DOHH2 (cell line): ENCODE measurements around the gene SUPT6H.

ENCODE experiments used
- H3F3A ChIP-seq: fragments of 200-600 bp; sonication (generic), shearing (Covaris generic); 2 replicates; pipeline ENCODE4 v1.6.0; 2016; ENCODE audit warnings: antibody characterized with exemption, mild to moderate bottlenecking; ENCODE audit not compliant: control insufficient read depth, insufficient read depth
- H3K27ac ChIP-seq: fragments of 200-600 bp; sonication (generic); 2 replicates; pipeline ENCODE4 v1.5.1; 2014; ENCODE audit warnings: low read depth, mild to moderate bottlenecking, low read length, moderate library complexity
- H3K27me3 ChIP-seq: fragments of 200-600 bp; sonication (generic); 2 replicates; pipeline ENCODE4 v1.6.1; 2014; ENCODE audit warnings: mild to moderate bottlenecking, low read length, mixed read lengths; ENCODE audit not compliant: control insufficient read depth
- H3K36me3 ChIP-seq: fragments of 200-600 bp; sonication (generic); 2 replicates; pipeline ENCODE4 v1.6.1; 2014; ENCODE audit warnings: mild to moderate bottlenecking, low read length, moderate library complexity, mixed read lengths; ENCODE audit not compliant: control insufficient read depth
- H3K4me1 ChIP-seq: fragments of 200-600 bp; sonication (generic); 2 replicates; pipeline ENCODE4 v1.6.1; 2014; ENCODE audit warnings: mild to moderate bottlenecking, low read length, mixed read lengths; ENCODE audit not compliant: control insufficient read depth
- H3K4me2 ChIP-seq: fragments of 200-600 bp; sonication (generic); 2 replicates; pipeline ENCODE4 v1.6.0; 2014; ENCODE audit warnings: mild to moderate bottlenecking, low read length, moderate library complexity
- H3K4me3 ChIP-seq: fragments of 200-600 bp; sonication (generic); 2 replicates; pipeline ENCODE4 v1.5.1; 2014; ENCODE audit warnings: mild to moderate bottlenecking, low read length, mixed read lengths
- H3K79me2 ChIP-seq: fragments of 200-600 bp; sonication (generic); 2 replicates; pipeline ENCODE4 v1.6.1; 2014; ENCODE audit warnings: mild to moderate bottlenecking, low read length, mixed read lengths; ENCODE audit not compliant: control insufficient read depth
- H3K9me2 ChIP-seq: fragments of 200-600 bp; sonication (generic); replicated peaks from 2 replicates; pipeline ENCODE4 v1.6.1; 2014; ENCODE audit warnings: mild to moderate bottlenecking, low read length, mixed read lengths; ENCODE audit not compliant: control insufficient read depth
- H3K9me3 ChIP-seq: fragments of 200-600 bp; sonication (generic); 2 replicates; pipeline ENCODE4 v1.6.1; 2014; ENCODE audit warnings: antibody characterized with exemption, low read length, mixed read lengths; ENCODE audit not compliant: control insufficient read depth, insufficient read depth
- H4K20me1 ChIP-seq: fragments of 200-600 bp; sonication (generic); 2 replicates; pipeline ENCODE4 v1.6.0; 2014; ENCODE audit warnings: low read depth, mild to moderate bottlenecking, antibody characterized with exemption, low read length, moderate library complexity; ENCODE audit not compliant: control insufficient read depth, insufficient read depth
- CTCF ChIP-seq: fragments of 200-600 bp; sonication (generic); IDR thresholded peaks from one replicate; pipeline ENCODE4 v1.5.1; 2014; ENCODE audit warnings: antibody characterized with exemption, mild to moderate bottlenecking, low read depth, low read length; ENCODE audit not compliant: poor library complexity, severe bottlenecking
- EZH2phosphoT487 ChIP-seq: fragments of 200-600 bp; sonication (generic); IDR thresholded peaks from 2 replicates; pipeline ENCODE4 v1.6.1; 2017; ENCODE audit warnings: borderline replicate concordance, mild to moderate bottlenecking, antibody characterized with exemption, low read length, moderate library complexity, mixed read lengths

The SUPT6H gene

GRCh38 chr17:28746611-28747050 is 84.6 kb downstream of the SUPT6H start:
- Histone ChIP-seq H3K9me2 (no peaks in the 10 kb centered on the region), H3K79me2 (peaks cover 61% of the 10 kb centered on the region), H3K4me2 (peak overlapping the region; percentile 99), H3K4me3 (peak overlapping the region; percentile 97), H3K27ac (no peak overlapping the region; the same call in 1 of the 2 replicates), H3K9me3 (no peaks in the 10 kb centered on the region), H3K36me3 (peaks cover 77% of the 10 kb centered on the region), H3K4me1 (peaks cover 50% of the 10 kb centered on the region), H4K20me1 (peaks cover 27% of the 10 kb centered on the region), H3F3A (peaks cover 29% of the 10 kb centered on the region), H3K27me3 (no peaks in the 10 kb centered on the region)
- TF ChIP-seq CTCF (no peak), EZH2phosphoT487 (no peak)

- no peaks in the 10 kb centered on the region for H3K9me3 ChIP-seq
- TF ChIP-seq EZH2phosphoT487: no peak
- H3K4me2 ChIP-seq: peak overlapping the region; percentile 99
- H3K9me2 ChIP-seq: no peaks in the 10 kb centered on the region
- H4K20me1 ChIP-seq: peaks cover 27% of the 10 kb centered on the region
- H3K27me3 ChIP-seq: no peaks in the 10 kb centered on the region
- peaks cover 64% of the 10 kb centered on the region for H3K79me2 ChIP-seq
- no peak overlapping the region for H3K4me3 ChIP-seq
- H3K4me1 ChIP-seq: peaks cover 44% of the 10 kb centered on the region
- peaks cover 77% of the 10 kb centered on the region for H3K36me3 ChIP-seq
- H3K27ac ChIP-seq: no peak overlapping the region; the same call in 1 of the 2 replicates
- peaks cover 27% of the 10 kb centered on the region for H3F3A ChIP-seq
These were observed 85.2 kb downstream of the SUPT6H start for GRCh38 chr17:28747051-28747691.

GRCh38 chr17:28747801-28748750 is 86.1 kb downstream of the SUPT6H start:
- H4K20me1 ChIP-seq: peaks cover 27% of the 10 kb centered on the region
- no peaks in the 10 kb centered on the region for H3K9me3 ChIP-seq
- no peak for TF ChIP-seq EZH2phosphoT487
- TF ChIP-seq CTCF: no peak
- no peaks in the 10 kb centered on the region for H3K9me2 ChIP-seq
- no peak overlapping the region for H3K4me2 ChIP-seq
- H3K4me1 ChIP-seq: peaks cover 35% of the 10 kb centered on the region
- H3K4me3 ChIP-seq: no peak overlapping the region
- H3K27me3 ChIP-seq: no peaks in the 10 kb centered on the region
- peaks cover 80% of the 10 kb centered on the region for H3K36me3 ChIP-seq
- H3F3A ChIP-seq: peaks cover 28% of the 10 kb centered on the region
- peaks cover 64% of the 10 kb centered on the region for H3K79me2 ChIP-seq
- no peak overlapping the region for H3K27ac ChIP-seq
